Skin epidermis (tissue), 12 donors: ENCODE results near the gene MSLN.
"Not testable (repeated sequence)": the region's sequence is repeated elsewhere in the genome, so short reads cannot be mapped to it uniquely, and the experiment has no call there.

ENCODE experiments used
- H3K27ac ChIP-seq, 21 experiments: fragments of 200-600 bp; sonication (generic) in 11 of 21; one replicate each; pipeline ENCODE4 v1.5.0; 2020; ENCODE audit warnings: mild to moderate bottlenecking in 3 of 21, inconsistent platforms in 2 of 21, moderate library complexity in 2 of 21
- H3K4me3 ChIP-seq, 7 experiments: fragments of 200-600 bp; sonication (generic) in 2 of 7; one replicate each; pipeline ENCODE4 v1.5.0; 2020; ENCODE audit warnings: inconsistent platforms in 2 of 7, mild to moderate bottlenecking in 2 of 7, moderate library complexity in 1 of 7

MSLN gene

GRCh38 chr16:760545-761343, at the start of gene MSLN:
MSLN (plus strand) TSS chr16:760734; CDS start chr16:762681, 1,947 bp downstream.
- H3K4me3 ChIP-seq = no peak within 1 kb of the TSS
- H3K27ac ChIP-seq = peak within 1 kb of the TSS in 1 of 21 experiments; percentile 44

GRCh38 chr16:711084-711483, 49.5 kb upstream of the MSLN start:
- Histone ChIP-seq H3K4me3 (no peak overlapping the region), H3K27ac (no peak overlapping the region)

- H3K27ac ChIP-seq = no peak overlapping the region
These were observed 48.8 kb upstream of the MSLN start for GRCh38 chr16:711548-712320.

GRCh38 chr16:712740-713250, 47.7 kb upstream of the MSLN start:
- H3K4me3 ChIP-seq, H3K27ac ChIP-seq: not testable (repeated sequence)

More at GRCh38 chr16:711548-712320, 48.8 kb upstream of the MSLN start:
- H3K4me3 ChIP-seq = no peak overlapping the region

GRCh38 chr16:714079-714478, 46.5 kb upstream of the MSLN start:
- Histone ChIP-seq H3K4me3 (no peak overlapping the region), H3K27ac (no peak overlapping the region)

- H3K4me3 ChIP-seq = peak within 1 kb of the TSS; percentile 47 to 53 (median 48)
These were observed 45.7 kb upstream of the MSLN start, which contains the start of gene METRN for GRCh38 chr16:714558-715476. METRN (plus strand) TSS chr16:715118; CDS start chr16:715290, 172 bp downstream.

GRCh38 chr16:715477-716199, 44.9 kb upstream of the MSLN start:
- H3K27ac ChIP-seq = peak overlapping the region in 2 of 21 experiments; percentile 2 to 53
- peak overlapping the region; percentile 47 to 53 (median 48) for H3K4me3 ChIP-seq

More at GRCh38 chr16:714558-715476, 45.7 kb upstream of the MSLN start, which contains the start of gene METRN:
- peak within 1 kb of the TSS in 2 of 21 experiments; percentile 2 to 53 for H3K27ac ChIP-seq

- Histone ChIP-seq H3K4me3 (peak overlapping the region in 4 of 7 experiments; percentile 47 to 52 (median 48)), H3K27ac (no peak overlapping the region)
These were observed 44.4 kb upstream of the MSLN start for GRCh38 chr16:716200-716568.

GRCh38 chr16:716768-717325, 43.7 kb upstream of the MSLN start:
- H3K27ac ChIP-seq = no peak overlapping the region
- no peak overlapping the region for H3K4me3 ChIP-seq

GRCh38 chr16:717450-718245, 42.9 kb upstream of the MSLN start:
- H3K27ac ChIP-seq = no peak overlapping the region

GRCh38 chr16:718389-718788, 42.1 kb upstream of the MSLN start:
- Histone ChIP-seq H3K4me3 (no peak overlapping the region), H3K27ac (no peak overlapping the region)

More at GRCh38 chr16:717450-718245, 42.9 kb upstream of the MSLN start:
- H3K4me3 ChIP-seq = no peak overlapping the region

- Histone ChIP-seq H3K27ac (no peak overlapping the region), H3K4me3 (no peak overlapping the region)
These were observed 41.6 kb upstream of the MSLN start for GRCh38 chr16:718922-719321.

- H3K4me3 ChIP-seq = peak overlapping the region; percentile 49 to 77 (median 67)
These were observed 40.6 kb upstream of the MSLN start for GRCh38 chr16:719815-720446.

GRCh38 chr16:720447-720989, 40.0 kb upstream of the MSLN start:
- H3K4me3 ChIP-seq = peak overlapping the region; percentile 49 to 77 (median 67)
- peak overlapping the region; percentile 58 to 92 (median 82) for H3K27ac ChIP-seq

More at GRCh38 chr16:719815-720446, 40.6 kb upstream of the MSLN start:
- H3K27ac ChIP-seq = peak overlapping the region in 16 of 21 experiments; percentile 75 to 92 (median 84)

GRCh38 chr16:720990-721764, 39.4 kb upstream of the MSLN start, which contains the start of gene ANTKMT:
ANTKMT (plus strand) TSS chr16:721146; CDS start chr16:721275, 129 bp downstream.
- peak within 1 kb of the TSS; percentile 49 to 77 (median 67) for H3K4me3 ChIP-seq
- peak within 1 kb of the TSS; percentile 58 to 92 (median 82) for H3K27ac ChIP-seq
